ENCODE results near the gene STARD3. TPM values are rescaled to one million over a fixed set of nuclear protein-coding genes. Genes with fewer than 3 reads are reported as not detected.

The STARD3 gene
- total RNA-seq, 6 experiments from 2014 or later: 24.3 to 49.8 (median 28.0) TPM

- TF ChIP-seq POLR2A (IDR thresholded peaks at IDR 0.05): no peak
- TF ChIP-seq CTCF (IDR thresholded peaks at IDR 0.05): no peak
- H3K27ac ChIP-seq: no peak overlapping the region
- H3K27me3 ChIP-seq: peaks cover 0 to 9% of the 10 kb centered on the region in 2 donors
- intact Hi-C loops (cut with DNase I): loop anchor here in 1 of 2 donors (10.0 kb wide), 2 partner anchors 47 to 83 kb away; no protein-coding TSS in a partner anchor
- no peaks in the 10 kb centered on the region for H3K9me3 ChIP-seq
- H3K4me3 ChIP-seq: no peak overlapping the region
- no CpG with 5 or more reads among the region's 16 CpGs for WGBS (ENCODE audit: insufficient coverage, low coverage, low lambda C conversion rate, missing lambda C conversion rate)
- H3K4me1 ChIP-seq: no peaks in the 10 kb centered on the region
- H3K36me3 ChIP-seq: no peaks in the 10 kb centered on the region
- ATAC-seq (peak in 2 of 4 donors; percentile 15 to 23), DNase-seq (no peak)
Observed at GRCh38 chr17:39627712-39628516, 9.0 kb upstream of the STARD3 start.

DNA sequence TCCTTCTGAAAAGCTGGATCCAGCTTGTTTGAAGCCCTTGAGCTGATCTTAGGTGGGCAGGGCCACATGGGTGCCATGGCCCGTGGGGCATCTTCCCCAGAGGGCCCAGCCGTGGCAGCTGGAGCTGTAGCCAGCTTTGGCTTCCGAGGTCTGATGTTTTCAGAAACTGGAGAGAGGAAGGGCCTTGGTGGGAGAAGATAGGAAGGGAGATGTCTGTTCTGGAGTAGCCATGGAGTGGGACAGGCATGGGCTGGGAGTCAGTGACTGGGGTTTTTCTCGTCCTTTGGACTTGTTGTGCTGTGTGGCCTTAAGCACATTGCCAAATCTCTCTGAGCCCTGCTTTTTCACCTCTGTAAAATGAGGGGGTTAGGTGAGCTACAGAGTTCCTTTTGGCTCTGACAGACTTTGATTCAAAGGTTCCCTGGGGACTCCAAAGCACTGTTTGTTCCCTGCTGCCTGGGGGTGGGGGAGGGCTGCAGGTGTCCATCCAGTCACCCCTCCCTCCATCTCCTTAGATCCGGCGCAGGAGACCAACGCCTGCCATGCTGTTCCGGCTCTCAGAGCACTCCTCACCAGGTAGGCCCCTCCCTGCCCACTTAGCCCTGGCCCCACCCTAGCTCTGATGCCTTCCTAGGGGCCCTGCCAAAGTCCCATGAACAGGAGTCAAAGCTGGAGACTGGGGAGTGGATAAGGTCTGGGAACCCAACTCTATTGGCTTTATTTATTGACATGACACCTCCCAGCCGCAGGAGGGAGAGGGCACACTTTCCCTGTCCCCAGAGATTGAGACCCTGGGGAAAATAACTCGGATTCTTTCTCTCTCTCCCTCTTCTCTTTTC is 8.1 kb upstream of the STARD3 start:
- intact Hi-C loops (cut with DNase I): loop anchor here in 1 of 2 donors (10.0 kb wide), 2 partner anchors 46 to 84 kb away; no protein-coding TSS in a partner anchor
- Histone ChIP-seq H3K4me3 (no peak overlapping the region), H3K27me3 (peaks cover 0 to 9% of the 10 kb centered on the region in 2 donors), H3K27ac (no peak overlapping the region), H3K4me1 (no peaks in the 10 kb centered on the region), H3K9me3 (no peaks in the 10 kb centered on the region), H3K36me3 (no peaks in the 10 kb centered on the region)
- WGBS (ENCODE audit: insufficient coverage, low coverage, low lambda C conversion rate, missing lambda C conversion rate): 68% methylated on average over 6 of the region's 10 CpGs
- DNase-seq: no peak
- ATAC-seq: no peak
- no peak for TF ChIP-seq CTCF (IDR thresholded peaks at IDR 0.05)
- TF ChIP-seq POLR2A (IDR thresholded peaks at IDR 0.05): no peak

- Histone ChIP-seq H3K9me3 (no peaks in the 10 kb centered on the region), H3K4me1 (no peaks in the 10 kb centered on the region), H3K27ac (no peak overlapping the region), H3K36me3 (no peaks in the 10 kb centered on the region), H3K27me3 (peaks cover 0 to 9% of the 10 kb centered on the region in 2 donors), H3K4me3 (no peak overlapping the region)
- DNase-seq: no peak
- ATAC-seq: no peak
- TF ChIP-seq POLR2A (IDR thresholded peaks at IDR 0.05): no peak
- no peak for TF ChIP-seq CTCF (IDR thresholded peaks at IDR 0.05)
- 42% methylated on average over 2 of the region's 3 CpGs for WGBS (ENCODE audit: insufficient coverage, low coverage, low lambda C conversion rate, missing lambda C conversion rate)
- intact Hi-C loops (cut with DNase I): loop anchor here in 1 of 2 donors (10.0 kb wide), 2 partner anchors 45 to 85 kb away; no protein-coding TSS in a partner anchor
Observed at GRCh38 chr17:39629494-39629880, 7.5 kb upstream of the STARD3 start.

GRCh38 chr17:39629898-39630297 is 7.0 kb upstream of the STARD3 start:
- no peak for ATAC-seq
- H3K27ac ChIP-seq: no peak overlapping the region
- WGBS (ENCODE audit: insufficient coverage, low coverage, low lambda C conversion rate, missing lambda C conversion rate): 50% methylated on average over 2 of the region's 12 CpGs
- H3K27me3 ChIP-seq: peaks cover 0 to 9% of the 10 kb centered on the region in 2 donors
- no peaks in the 10 kb centered on the region for H3K9me3 ChIP-seq
- H3K4me3 ChIP-seq: no peak overlapping the region
- no peaks in the 10 kb centered on the region for H3K36me3 ChIP-seq
- no peaks in the 10 kb centered on the region for H3K4me1 ChIP-seq
- DNase-seq: no peak
- intact Hi-C loops (cut with DNase I): loop anchor here in 1 of 2 donors (10.0 kb wide), 3 partner anchors 45 to 115 kb away; no protein-coding TSS in a partner anchor
- no peak for TF ChIP-seq CTCF (IDR thresholded peaks at IDR 0.05)
- no peak for TF ChIP-seq POLR2A (IDR thresholded peaks at IDR 0.05)

All from right lobe of liver (tissue), 6 donors.